NCI-H524 treated with DMSO at 0.1 percent for 48 hours (cell line): ENCODE results near the gene ESR1.

ENCODE experiments used
- DNase-seq: peaks from one replicate; lab custom pipeline; 2025; lab: John Stamatoyannopoulos, UW

The ESR1 gene

GRCh38 chr6:152173957-152174356 lies 366.5 kb downstream of the ESR1 start:
- no peak for DNase-seq

- no peak for DNase-seq
These were observed 368.8 kb downstream of the ESR1 start for GRCh38 chr6:152176268-152176667.
